GM12892 (cell line): ENCODE measurements around the gene HADHA.

Experiments used
- POLR2A ChIP-seq: IDR thresholded peaks from 2 replicates; pipeline ENCODE4 v1.6.1; 2011; ENCODE audit warnings: low read depth, low read length, control low read depth
- POLR2AphosphoS5 ChIP-seq: IDR thresholded peaks from 2 replicates; pipeline ENCODE4 v1.6.1; 2011; ENCODE audit warnings: low read depth, low read length, control low read depth
- TAF1 ChIP-seq: IDR thresholded peaks from 2 replicates; pipeline ENCODE4 v1.6.1; 2011; ENCODE audit warnings: low read depth, mild to moderate bottlenecking, control low read depth, low read length, borderline replicate concordance

DNA sequence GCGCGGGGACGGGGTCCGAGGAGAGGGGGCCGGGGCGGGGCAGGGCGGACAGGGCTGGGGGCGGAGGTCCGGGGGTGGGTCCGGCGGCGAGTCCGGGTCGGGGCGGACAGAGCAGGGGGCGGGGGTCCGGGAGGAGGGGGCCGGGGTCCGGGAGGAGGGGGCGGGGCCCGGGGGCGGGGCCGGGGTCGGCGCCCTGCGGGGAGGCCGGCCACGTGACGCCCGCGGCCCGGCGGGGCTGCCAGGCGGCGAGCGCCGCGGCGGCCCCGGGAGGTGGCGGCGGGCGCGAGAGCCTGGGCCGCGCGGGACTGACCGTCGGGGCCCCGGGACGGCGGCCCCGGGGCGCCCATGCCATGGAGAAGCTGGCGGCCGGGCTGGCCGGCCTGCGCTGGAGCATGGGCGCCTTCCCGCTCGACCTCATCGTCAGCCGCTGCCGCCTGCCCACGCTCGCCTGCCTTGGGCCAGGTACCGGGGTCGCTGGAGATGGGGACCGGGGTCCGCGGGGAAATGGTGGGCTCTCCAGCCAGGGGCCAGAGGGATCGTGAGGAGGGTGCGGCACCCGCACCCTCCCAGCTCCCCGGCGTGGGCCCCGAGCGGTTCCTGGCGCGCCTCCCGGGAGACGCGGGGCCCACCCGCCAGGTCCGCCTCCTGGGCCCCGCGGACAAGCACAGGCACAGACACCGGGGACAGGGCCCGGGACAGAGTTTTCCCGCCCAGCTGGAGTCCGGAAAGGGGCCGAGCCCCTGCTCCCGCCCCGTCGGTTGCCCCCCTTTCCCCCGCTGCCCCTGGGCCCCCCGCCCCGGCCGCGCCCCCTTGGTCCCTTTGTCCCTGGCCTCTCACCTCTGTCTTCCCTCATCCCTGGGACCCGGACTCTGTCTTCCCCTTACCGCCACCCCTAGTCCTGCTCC lies 71.3 kb downstream of the HADHA start, which contains the start of gene GAREM2:
- TF ChIP-seq POLR2AphosphoS5 (no peak), POLR2A (no peak), TAF1 (no peak)
